NB4 (cell line): ENCODE measurements around the gene MRPL36.

Experiments used
- DNase-seq: peaks from one replicate; pipeline ENCODE4 v3.0.0; 2010; ENCODE audit warnings: low read depth
- H3K4me3 ChIP-seq: one replicate; pipeline ENCODE4 v1.5.1; 2011; ENCODE audit warnings: mild to moderate bottlenecking, low read depth, low read length, moderate library complexity
- CTCF ChIP-seq: IDR thresholded peaks from one replicate; pipeline ENCODE4 v1.5.1; 2012; ENCODE audit warnings: low read depth, low read length
- MYC ChIP-seq: IDR thresholded peaks from 2 replicates; pipeline ENCODE4 v1.6.1; 2011; ENCODE audit warnings: low read depth, low read length
- POLR2A ChIP-seq: IDR thresholded peaks from 2 replicates; pipeline ENCODE4 v1.6.1; 2011; ENCODE audit warnings: mild to moderate bottlenecking; ENCODE audit not compliant: insufficient read length; ENCODE audit errors: extremely low read depth
- TF ChIP-seq, protein P1 (sequence below): IDR thresholded peaks from 2 replicates; pipeline ENCODE4 v1.6.1; 2011; ENCODE audit warnings: low read depth, low read length

MRPL36 gene

GRCh38 chr5:1759378-1759970 is 40.2 kb downstream of the MRPL36 start:
- H3K4me3 ChIP-seq = no peak overlapping the region
- TF ChIP-seq, protein P1, sequence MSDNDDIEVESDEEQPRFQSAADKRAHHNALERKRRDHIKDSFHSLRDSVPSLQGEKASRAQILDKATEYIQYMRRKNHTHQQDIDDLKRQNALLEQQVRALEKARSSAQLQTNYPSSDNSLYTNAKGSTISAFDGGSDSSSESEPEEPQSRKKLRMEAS = no peak
- TF ChIP-seq CTCF = no peak
- TF ChIP-seq MYC = no peak
- no peak for TF ChIP-seq POLR2A
- DNase-seq = no peak

- DNase-seq = no peak
- TF ChIP-seq, protein P1 = no peak
- TF ChIP-seq CTCF (no peak), MYC (no peak), POLR2A (no peak)
- H3K4me3 ChIP-seq = no peak overlapping the region
Observed at GRCh38 chr5:1758574-1758973, 41.1 kb downstream of the MRPL36 start.

DNA sequence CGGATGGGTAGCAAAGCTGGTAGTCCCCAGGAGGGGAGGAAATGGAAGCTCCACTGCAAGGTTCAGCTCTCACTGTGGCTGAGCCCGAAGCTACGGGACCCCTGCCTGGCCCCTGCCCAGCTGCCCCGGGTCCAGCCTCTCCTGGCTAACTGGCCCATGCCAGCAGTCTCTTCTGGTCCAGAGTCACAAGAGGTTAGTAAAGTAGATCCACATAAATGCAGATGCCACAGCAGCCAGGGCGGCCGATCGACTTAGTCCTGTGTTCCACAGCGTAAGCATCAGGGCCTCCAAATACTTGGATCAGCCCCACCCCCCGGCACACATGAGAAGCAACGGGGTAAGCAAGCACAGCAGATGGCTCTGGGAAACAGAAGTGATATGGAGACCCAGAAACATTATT is 42.1 kb downstream of the MRPL36 start:
- DNase-seq = no peak
- TF ChIP-seq MYC = no peak
- no peak for TF ChIP-seq POLR2A
- TF ChIP-seq CTCF = no peak
- TF ChIP-seq, protein P1 = no peak
- no peak overlapping the region for H3K4me3 ChIP-seq

GRCh38 chr5:1756481-1756880 is 43.2 kb downstream of the MRPL36 start:
- DNase-seq = no peak
- no peak overlapping the region for H3K4me3 ChIP-seq
- TF ChIP-seq, protein P1 = no peak

DNA sequence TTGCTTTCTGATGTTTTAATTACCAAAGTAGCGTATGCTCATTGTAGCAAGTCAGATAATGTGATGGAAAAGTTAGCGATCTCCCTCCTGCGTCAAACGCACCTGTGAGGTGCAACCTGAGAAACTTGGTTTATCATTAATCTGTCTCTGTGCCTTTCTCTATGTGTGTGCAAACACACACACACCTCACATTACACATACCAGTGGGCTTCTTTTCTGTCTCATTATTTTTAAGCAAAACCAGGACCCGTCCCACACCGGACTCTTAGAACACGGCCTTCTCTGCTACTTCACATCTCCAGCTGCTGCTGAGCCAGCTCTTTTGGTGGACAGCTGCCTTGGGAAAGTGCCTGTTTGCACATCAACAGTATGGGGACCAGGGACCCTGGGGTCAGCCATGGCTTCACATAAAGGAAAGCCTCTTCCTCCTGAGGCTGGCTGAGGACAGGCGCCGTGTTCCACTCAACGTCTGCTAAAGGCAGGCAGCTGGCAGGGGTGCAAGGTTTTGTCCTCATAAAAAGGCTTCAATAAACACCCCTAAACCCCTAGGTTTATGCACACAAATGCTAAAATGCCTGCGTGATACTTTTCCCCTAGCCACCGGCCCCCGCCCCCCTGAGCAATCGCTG is 44.2 kb downstream of the MRPL36 start:
- TF ChIP-seq MYC (no peak), POLR2A (no peak), CTCF (no peak)
- TF ChIP-seq, protein P1 = no peak

GRCh38 chr5:1754531-1755220 is 45.0 kb downstream of the MRPL36 start:
- no peak for DNase-seq
- TF ChIP-seq MYC (no peak), POLR2A (no peak), CTCF (no peak)
- TF ChIP-seq, protein P1 = no peak
- no peak overlapping the region for H3K4me3 ChIP-seq

More for the DNA sequence above, 44.2 kb downstream of the MRPL36 start:
- DNase-seq = no peak
- no peak overlapping the region for H3K4me3 ChIP-seq
